Stimulated activated CD8-positive, alpha-beta memory T cell treated with anti-CD3 and anti-CD28 coated beads, Interleukin-15, amount 100 ng/mL, for 48 hours (primary cell): ENCODE data around the gene CWC25.
"Not testable (repeated sequence)": the region's sequence is repeated elsewhere in the genome, so short reads cannot be mapped to it uniquely, and the experiment has no call there.

Experiments used
- DNase-seq, 2 donors: peaks; one replicate each; pipeline ENCODE4 v3.0.0-alpha.2; 2020; ENCODE audit warnings: low read depth in 2 of 2

Gene CWC25

DNA sequence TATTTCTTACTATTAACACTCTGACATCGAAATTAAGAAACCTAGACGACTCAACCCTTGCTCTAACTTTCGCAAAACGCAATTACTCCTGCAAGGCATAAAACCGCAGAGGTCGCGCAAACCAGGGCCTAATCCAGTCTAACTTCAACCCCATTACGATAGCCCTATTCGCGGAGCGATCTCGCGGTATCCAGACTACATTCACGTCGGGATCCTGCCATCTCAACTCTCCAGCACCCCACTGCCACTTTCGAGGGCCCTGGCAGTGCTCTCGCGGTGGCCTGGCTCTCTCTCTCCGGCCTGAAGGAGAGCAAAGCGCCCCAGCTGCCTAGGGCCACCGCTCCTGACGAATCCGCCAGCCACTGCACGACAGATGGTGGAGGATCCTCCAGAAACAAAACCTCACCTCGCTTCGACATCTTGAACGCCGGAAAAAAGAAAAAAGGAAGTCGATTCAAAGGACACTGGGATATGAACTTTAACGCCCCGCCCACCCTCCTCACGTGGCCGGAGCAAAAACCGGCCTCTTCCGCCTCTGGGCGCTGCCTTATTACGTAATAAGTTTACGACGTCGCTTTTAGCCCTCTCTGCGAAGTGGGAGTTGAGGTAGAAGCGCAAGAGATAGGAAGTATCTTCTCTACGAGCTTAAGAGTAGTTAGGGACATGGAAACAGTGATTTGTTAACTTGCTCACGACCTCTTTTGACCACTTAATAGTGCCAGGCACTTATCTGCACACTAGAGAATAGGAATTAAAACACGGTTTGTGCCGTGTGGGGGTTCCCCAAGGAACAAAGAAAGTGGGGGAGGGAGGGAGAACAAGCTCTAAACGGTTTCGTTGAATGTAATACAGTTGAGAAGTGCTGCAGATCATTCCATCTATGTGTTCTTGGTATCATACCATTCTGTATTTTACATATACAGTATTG lies 28.4 kb upstream of the CWC25 start, which contains the start of gene RPL23:
Gene RPL23, minus strand, starts transcription at position 430 of the 928 bp plus-strand sequence. Its CDS starts 11 bp downstream, at position 419.
- DNase-seq, result peak; percentile 85 to 89

DNA sequence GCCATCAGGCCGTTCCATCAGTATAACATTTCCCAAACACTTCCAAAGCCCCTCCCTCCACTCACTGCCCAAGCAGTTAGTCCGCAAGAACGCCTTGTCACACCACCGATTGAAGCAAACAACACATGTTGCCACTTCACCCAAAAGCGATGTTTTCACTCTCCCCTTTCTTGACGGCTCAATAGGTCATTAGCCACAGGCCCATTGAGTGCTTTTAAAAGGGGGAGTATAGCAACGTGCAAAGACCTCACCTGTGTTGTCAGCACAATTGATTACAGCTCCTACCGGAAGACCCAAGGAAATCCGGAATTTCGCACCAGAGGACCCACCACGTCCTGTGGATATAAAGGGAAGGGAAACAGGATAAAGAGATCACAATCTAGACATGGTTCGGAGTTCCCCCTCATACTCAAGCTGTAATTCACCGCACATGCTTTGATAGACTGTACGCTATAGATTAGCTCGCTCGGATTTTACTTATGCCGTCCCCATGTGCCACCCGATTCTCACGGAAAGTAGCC lies 27.7 kb upstream of the CWC25 start:
- DNase-seq, result no peak

DNA sequence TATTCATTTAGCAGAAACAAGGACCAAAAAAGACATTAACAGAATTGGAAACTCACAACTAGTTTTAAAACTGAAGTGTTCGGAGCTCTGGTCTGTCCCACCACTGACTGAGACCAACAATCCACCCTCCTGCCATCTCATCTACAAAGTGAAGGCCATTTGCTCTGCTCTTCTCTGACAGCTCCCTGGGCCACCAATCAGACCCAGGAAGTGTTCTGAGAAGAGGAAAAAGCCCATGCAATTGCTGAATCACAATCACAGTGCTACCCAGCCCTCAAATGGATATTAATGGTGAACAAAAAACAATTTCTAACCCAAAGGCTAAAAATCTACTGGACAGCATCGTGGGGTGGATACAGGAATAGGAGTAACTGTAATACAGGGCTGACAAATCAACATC lies 26.3 kb upstream of the CWC25 start:
- no peak for DNase-seq

DNA sequence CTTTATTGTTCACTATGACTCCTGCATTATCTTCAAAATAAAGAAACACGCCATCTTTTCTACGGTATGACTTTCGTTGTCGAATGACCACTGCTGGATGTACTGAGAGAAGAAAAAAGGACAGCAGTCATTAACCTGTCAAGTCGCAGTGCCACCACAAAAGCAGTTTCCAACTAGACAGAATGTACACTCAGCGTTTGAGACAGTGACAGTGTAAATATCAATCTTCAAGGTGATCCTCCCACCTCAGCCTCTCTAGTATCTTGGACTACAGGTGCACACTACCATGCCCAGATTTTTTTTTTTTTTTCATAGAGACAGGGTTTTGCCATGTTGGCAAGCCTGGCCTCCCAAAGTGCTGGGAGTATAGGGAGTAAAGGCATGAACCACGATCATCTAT lies 25.3 kb upstream of the CWC25 start:
- no peak for DNase-seq

DNA sequence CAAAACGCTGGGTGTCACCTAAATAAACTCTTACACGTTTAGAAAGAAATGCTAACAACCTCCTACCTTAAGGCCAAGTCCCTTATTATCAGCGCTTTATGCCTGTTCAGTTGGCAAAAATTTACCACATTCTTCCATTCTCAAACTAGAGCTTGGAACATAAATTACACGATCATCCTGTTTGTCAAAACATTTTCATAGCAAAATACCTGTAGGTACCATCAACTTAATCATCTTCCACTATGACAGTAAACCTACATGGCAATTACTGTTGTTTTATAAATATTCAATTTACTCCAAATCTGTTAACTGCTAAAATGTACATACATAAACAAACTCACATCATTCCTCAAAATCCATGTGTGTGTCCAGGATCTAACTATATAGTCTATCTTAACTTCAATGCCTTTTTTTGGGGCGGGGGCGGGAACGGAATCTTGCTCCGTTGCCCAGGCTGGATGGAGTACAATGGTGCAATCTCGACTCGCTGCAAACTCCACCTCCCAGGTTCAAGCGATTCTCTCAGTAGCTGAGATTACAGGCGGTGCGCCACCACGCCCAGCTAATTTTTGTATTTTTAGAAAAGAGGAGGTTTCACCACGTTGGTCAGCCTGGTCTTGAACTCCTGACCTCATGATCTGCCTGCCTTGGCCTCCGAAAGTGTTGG lies 24.0 kb upstream of the CWC25 start:
- DNase-seq, result no peak

DNA sequence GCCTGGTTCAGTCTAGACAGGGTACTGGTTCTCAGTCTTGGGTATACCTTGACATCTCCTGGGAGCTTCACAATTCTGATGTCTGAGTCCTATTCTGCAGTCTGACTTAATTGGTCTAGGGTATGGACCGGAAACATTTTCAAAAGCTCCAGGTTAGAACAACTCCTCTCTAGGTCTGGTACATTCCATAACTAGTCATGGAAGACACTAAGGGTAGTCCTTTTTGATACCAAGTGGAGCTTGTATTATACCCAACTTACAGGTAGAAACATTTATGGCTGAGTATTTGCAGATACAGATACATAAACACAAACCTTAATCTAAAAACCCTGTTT lies 23.4 kb upstream of the CWC25 start:
- no peak for DNase-seq

DNA sequence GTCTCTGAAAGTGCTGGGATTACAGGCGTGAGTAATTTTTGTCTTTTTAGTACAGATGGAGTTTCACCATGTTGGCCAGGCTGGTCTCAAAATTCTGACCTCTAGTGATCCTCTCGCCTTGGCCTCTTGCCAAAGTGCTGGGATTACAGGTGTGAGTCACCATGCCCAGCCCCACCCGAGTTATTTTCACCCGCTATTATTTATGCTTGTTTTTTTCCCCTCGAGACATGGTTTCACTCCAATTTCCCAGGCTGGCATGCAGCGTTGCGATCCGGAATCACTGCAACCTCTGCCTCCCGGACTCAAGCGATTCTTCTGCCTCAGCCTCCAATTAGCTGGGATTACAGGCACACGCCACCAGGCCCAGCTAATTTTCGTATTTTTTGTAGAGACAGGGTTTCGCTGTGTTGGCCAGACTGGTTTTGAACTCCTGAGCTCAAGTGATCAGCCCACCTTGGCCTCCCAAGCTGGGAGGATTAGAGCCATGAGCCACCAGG lies 19.2 kb upstream of the CWC25 start:
- no peak for DNase-seq

DNA sequence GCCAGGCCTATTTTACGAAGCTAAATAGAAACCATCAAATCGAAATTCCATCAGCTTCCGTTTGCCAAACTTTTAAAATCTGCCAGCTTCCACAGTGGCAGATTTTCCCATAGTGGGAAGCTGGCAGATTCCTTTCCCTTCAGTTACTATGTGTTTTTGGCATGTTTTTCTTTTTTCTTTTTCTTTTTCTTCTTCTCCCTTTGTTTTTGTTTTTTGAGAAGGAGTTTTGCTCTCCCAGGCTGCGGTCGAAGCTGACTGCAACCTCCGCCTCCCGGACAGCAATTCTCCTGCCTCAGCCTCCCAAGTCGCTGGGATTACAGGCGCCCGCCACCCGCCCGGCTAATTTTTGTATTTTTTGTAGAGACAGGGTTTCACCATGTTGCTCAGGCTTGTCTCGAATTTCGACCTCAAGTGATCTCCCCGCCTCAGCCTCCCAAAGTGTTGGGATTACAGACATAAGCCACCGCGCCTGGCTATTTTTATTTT lies 684 bp upstream of the CWC25 start:
- no peak for DNase-seq

DNA sequence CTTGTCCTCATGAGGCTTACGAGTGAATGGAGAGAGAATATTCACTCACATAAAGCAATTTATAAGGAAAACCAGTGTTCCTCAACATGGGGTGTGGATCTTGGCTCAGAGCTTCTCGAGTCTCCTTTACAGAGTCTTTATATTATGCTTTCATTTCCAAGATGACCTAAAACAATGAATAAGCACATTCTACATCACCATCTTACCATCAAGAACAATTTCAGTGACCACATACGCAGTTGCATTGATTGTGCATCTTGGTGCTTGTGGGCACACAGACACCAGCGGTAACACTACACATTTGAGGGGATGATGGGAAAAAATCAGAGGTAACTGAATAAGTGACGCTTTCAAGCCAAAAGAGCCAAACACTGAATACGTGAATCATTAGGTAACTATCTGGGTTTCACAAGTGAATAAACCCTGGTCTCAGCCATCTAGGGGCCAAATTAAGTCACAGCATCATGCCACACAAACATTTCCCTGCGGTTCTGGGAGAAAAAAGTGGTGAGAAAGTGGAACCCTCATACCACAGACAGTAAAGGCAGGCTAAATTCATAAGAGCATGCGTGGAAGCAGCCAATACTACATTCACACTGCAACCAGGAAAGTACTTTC lies 9.4 kb downstream of the CWC25 start:
- DNase-seq, result peak; percentile 15 to 19

DNA sequence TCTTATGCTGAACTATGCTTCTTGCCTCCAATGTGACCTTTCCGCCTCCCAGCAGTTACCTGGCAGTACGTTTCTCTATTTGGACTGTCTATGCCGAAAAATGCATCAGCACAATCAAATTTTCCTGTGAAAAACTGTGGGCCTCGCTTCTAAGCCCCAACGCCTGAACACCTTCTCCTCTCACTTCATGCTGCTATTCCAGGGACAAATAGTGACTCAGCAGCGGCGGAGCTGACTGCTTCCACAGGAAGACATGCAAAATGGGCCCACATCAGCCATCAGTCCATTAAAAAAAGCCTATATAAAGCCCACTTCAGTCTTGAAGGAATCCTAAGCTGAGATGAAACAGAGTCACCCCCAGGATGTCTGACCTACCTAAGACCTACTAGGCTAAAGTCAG lies 15.3 kb downstream of the CWC25 start:
- DNase-seq, result no peak

DNA sequence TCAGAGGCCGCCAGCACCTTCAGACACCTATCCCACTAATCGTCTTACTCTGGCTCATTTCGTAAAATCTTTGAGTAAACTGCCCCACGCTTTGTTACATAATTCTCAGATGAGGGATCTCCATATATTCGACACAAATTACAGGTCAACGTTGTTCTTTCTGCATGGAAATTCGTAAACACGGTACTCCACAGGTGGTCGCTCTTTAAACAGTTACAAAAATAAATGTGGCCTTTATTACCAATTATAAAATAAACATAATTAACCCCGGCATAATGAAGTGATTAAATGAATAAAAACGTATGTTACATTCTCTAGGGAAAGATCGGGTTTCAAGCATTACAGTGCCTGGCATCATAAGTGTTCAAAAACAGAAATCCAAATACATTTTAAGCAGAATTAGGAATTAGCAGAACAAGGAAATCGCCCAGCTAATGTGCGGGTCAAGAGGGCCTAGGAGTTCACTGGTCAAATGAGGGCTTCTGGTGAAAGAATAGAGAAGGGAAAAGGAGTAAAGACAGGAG lies 24.8 kb downstream of the CWC25 start:
- no peak for DNase-seq

DNA sequence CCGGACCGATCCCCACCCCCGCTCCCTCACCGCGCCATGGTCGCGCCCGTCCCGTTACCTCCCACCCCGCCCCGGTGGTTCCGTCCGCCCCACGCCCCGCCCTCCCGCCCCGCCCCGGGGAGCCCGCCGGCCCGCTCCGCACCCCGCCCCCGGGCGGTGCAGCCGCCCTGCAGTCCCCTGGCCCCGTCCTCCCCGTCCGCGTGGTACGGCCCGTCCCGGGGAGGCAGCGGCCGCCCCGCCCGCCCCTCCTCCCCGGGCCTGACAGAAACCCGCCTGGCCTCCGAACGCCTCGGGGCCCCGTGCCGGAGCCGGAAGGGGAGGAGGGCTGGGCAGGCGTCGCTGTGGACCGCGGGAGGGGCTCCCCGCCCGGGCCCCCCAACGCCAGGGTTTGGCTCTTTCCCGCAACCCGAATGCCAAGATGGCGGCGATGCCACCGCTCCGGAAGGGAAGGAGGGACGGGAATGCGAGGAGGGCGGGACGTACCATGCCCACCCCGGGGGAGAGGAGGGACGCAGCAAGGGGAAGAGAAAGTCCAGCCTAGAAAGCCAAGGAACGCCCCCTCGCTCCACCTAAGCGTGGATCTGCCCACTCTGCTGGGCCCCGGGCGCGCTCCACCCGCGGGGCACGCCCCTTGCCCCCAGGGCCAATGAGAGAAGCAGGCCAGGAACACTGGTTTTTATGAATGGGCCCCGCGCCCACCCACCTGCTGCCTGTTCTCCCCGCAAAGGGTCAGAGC lies 25.5 kb downstream of the CWC25 start, which contains the start of gene PIP4K2B:
Gene PIP4K2B, minus strand, starts transcription at position 56 of the 736 bp plus-strand sequence. CDS start 132 bp downstream, outside the sequence.
- DNase-seq, result peak; percentile 84 to 89

DNA sequence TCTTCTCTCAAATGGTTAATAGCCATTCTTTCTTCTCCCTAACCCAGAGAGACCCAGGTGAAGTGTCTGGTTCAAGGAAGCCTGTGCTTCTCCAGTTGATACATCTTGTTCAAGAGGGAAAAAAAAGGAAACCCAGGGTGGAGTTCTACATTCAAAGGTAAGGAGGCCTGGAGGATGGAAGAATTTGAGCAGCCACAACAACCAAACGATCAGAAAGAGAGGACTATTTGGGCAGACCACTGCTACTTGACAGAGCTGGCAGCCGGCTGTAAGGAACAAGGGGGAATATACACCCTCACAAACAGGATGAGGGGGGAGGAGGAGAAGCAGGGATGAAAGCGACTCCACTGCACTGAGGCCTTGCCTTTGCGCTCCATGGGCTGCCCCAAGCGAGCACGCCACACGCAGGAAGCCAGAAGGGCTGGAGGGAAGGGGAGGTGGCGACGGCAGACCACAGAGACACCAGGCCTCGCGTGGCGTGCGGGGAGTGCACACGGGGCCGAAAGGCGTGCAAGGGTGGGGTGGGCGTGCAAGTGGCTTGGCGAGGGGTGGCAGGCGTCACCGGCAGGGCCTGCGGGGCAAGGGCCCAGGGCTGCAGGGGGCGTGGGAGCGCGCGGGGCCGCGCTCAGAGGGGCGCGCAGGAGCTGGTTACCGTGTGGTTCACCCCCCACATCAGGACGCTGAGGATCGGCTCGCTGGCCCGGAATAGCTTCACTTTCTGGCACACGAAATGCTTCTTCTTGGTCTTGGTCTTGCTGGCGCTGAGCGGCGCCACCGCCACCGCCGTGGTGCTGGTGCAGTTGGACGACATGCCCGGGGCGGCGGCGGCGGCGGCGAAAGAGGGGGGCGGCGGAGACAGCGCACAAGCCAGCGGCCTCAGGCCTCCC lies 26.3 kb downstream of the CWC25 start:
- DNase-seq, result peak; percentile 34 to 45

DNA sequence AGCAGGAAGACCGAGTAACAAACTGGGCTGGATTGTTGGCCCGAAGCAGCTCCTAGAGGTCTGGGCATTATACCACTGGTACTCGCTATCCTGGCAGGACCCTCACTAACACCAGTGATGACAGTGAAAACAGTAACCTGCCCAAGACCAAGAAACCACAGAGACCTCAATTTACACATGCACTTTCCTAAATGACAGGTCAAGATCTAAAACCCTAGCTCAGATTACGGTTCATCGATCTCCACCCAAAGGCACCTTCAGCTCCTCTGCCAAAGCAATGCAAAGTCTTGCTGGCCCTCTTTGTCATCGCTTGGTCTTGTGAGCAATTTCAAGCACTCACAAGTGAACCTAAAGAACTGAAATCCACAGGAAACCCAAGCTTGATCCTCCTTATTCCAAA lies 27.3 kb downstream of the CWC25 start:
- DNase-seq, result no peak

DNA sequence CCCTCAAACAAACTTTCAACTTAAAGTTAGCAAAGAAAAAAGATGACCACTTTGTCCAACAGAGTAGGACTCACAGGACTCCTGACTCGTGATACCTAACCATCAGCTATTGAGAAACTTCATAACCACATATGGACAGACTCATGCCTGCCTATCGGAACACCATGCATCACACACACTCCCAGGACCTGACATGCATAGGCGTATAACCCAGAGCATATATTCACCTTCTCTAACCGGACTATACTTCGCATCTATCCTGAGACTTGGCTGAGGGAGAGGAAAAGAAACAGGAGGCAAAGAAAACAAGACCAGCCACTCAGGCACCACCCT lies 28.0 kb downstream of the CWC25 start:
- no peak for DNase-seq

DNA sequence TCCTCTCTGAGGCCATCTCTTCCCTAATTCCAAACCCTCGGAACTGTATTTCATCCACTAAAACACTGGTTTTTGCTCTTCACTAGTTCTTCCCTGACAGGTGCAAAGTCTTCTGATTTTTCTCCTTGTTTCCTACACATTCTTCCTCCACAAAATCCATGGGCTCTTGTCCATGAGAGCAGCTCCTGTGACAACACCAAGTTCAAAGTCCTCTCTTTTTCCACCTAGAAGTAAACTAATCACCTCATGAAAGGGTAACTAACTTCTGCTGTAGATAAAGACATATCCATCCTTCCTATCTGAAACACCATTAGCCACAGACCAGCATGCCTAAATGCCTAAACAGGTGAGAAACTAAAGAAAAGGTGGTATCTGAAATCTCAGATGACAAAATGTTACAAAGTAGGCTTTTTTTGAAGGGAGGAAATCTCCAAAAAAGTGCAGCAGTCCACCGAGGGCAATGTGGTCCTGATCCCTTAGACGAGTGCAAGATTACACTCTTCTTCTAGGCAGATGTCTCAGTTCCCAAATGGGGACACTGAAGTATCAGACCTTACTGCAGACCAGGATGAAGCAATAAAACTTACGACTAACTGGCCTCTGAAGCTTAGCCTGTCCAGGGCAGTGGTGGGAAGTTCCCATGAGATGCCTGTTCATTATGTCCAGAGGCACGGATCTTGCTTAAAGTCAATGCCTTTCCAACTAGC lies 28.5 kb downstream of the CWC25 start:
- no peak for DNase-seq

DNA sequence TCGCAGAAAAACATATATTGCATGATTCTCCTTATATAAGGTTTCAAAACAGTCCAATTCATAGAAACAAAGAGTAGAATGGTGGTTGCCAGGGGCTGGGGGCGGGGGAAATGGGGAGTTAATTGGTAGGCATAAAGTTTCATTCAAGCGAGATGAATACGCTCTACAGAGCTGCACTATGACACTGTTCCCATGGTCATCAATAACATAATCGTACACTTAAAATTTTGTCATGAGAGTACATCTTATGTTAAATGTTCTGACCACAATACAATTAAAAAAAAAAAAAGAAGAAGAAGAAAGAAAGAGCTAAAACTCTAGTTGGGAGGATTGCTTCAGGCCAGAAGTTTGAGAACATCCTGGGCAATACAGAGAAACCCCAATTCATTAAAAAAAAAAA lies 30.9 kb downstream of the CWC25 start:
- DNase-seq, result no peak

DNA sequence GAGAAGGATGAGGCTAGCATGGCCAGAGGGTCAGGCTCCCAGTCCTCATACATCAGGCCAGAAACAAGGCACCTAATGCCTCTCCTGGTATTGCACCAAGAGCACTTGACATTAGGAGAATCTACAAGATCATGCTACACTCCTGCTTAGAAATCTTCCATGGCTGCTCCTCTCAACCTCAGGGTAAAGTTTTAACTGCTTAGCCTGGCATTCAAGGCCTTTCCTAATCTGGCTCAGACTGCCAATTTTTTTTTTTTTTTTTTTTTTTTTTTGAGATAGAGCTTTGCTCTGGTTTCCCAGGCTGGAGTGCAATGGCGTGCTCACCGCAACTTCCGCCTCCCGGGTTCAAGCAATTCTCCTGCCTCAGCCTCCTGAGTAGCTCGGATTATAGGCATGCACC lies 34.0 kb downstream of the CWC25 start:
- no peak for DNase-seq

DNA sequence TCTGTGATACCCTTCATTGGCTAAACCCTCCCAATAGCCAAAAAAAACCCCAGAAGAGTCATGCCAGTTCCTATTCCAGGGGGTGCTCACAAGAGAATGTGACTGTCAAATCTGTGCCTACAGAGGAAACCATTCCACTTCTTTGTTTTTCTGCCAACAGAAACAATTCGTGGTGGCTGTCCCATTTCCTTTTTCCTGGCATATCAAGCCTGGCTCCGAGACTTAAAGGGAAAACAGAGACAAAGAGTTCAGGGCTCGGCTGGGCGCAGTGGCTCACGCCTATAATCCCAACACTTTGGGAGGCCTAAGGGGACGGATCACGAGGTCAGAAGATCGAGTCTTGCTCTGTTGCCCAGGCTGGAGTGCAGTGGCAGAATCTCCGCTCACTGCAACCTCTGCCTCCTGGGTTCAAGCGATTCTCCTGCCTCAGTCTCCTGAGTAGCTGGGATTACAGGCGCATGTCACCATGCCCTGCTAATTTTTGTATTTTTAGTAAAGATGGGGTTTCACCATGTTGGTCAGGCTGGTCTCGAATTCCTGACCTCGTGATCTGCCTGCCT lies 34.9 kb downstream of the CWC25 start:
- not testable (repeated sequence) for DNase-seq
